Vagina (tissue), 2 donors: ENCODE measurements around the gene PKD1.

Experiments used
- CTCF ChIP-seq, 3 experiments: fragments of 450-650 bp in 2 of 3; fragments of 200-600 bp in 1 of 3; sonication (generic) in 1 of 3; IDR thresholded peaks; one replicate each; pipeline ENCODE4 v1.5.1; 2017 to 2019; ENCODE audit warnings: antibody characterized with exemption in 3 of 3, mild to moderate bottlenecking in 2 of 3, moderate library complexity in 2 of 3
- POLR2A ChIP-seq, 2 donors: fragments of 450-650 bp; IDR thresholded peaks; one replicate each; pipeline ENCODE4 v1.6.1; 2017; ENCODE audit warnings: antibody characterized with exemption in 2 of 2, mild to moderate bottlenecking in 2 of 2, moderate library complexity in 2 of 2

GRCh38 chr16:2167068-2167638 is 31.5 kb upstream of the PKD1 start:
- TF ChIP-seq CTCF (IDR thresholded peaks at IDR 0.05) (no peak), POLR2A (IDR thresholded peaks at IDR 0.05) (no peak)
